GM18951 (cell line): Measurements from ENCODE around the gene TIE1.

Experiments used
- POLR2A ChIP-seq: IDR thresholded peaks from 4 replicates; pipeline ENCODE4 v1.6.1; 2011; ENCODE audit warnings: mild to moderate bottlenecking; ENCODE audit not compliant: insufficient read length, insufficient read depth; ENCODE audit errors: extremely low read depth
- in situ Hi-C: fragments of 300-500 bp; cut with MboI; formaldehyde crosslinking; loops from one replicate; pipeline ENCODE4 v1.12.0; 2022; ENCODE audit warnings: low sequenced_read_pairs, mixed read lengths, inconsistent platforms; ENCODE audit not compliant: unreplicated experiment

Gene TIE1

DNA sequence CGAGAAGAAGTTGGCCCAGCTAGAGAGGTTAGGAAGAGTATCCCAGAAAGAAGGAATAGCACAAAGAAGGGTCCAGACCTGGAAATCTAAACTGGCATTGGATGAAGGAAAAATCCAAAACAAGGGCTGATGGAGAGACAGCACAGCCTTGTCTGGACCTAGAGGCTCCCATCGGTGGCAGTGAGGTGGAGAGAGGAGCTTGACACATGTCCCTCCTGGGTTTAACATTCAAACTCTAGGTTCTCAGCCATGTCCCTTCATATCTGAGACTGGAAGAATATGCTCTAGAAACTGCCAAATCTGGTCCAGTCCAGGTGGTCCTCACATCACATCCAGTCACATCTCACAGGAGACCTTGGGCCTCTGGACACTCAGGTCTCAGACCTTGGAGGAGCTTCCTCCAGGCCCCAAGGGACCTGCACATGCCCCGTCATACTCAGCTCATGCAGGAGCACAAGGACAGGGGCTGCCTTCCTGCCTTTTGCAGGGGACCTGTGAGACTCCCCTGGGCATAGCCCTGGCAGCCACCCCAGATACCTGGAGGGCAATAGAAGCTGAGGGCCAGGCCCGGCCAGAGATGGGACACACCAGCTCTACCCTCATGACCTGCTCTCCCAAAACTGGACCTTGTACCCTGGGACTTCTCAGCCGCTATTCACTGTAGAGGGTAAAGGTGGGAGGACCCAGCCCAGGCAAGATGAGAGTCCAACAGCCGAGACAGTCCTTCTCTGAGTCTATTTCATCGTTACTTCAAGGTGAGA is 23.5 kb upstream of the TIE1 start:
- TF ChIP-seq POLR2A: no peak
- in situ Hi-C loops: no loop called here

DNA sequence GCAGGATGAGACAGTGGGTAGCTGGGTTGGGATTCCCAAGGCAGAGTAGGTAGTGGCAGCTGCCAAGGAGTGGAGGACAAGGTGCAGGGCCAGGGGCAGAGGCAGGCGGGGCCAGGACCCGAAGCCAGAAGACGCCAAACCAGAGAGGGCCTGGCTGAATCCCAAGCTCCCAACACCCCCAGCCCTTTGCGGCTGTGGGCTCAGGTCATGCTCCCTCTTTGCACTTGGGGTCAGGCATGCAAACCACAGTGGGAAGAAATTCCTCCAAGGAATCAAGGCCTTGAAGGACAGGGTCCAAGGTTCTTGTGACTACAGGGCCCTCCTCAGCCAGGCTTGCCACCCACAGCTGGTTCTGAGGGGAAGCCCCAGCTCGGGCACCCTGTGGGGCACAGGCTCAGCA is 21.6 kb upstream of the TIE1 start:
- no peak for TF ChIP-seq POLR2A
- in situ Hi-C loops: no loop called here

DNA sequence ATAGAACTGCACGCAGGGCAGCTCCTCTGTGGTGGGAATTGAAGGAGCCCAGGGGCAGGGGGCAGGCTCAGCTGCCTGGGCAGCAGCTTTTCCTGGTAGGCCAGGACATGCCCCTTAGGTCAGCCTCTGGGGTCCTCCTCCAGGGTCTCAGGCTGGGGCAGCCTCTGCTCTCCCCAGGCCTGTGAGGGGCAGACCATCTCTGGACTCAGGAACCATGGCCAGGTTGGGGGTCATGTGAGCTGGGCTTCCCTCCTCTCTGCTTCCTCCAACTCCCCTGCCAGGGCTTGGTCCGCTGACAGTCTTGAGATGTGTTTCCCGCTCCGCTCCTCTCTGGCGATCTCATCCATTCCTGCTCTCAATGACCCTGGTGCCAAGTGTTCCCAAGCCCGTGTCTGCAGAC is 21.1 kb upstream of the TIE1 start:
- no peak for TF ChIP-seq POLR2A
- in situ Hi-C loops: no loop called here

DNA sequence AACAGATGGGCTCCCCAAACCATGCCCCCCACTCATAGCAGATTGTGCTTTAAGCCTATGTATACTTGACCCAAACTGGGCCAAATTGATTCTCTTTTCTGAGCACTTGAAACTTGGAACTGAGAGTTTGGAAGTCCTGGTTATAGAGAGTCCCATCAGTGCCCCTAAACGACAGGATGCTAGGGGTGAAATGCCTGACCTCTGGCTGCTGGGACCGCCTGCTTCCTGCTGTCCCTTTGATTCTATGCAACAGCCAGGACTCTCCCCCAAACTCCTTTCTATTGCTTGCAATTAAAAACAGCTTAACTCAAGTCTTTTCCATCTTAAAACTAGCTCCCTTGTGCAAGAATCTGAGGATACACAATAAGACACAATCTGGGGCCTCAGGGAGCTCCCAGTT is 20.1 kb upstream of the TIE1 start:
- no peak for TF ChIP-seq POLR2A
- in situ Hi-C loops: no loop called here

DNA sequence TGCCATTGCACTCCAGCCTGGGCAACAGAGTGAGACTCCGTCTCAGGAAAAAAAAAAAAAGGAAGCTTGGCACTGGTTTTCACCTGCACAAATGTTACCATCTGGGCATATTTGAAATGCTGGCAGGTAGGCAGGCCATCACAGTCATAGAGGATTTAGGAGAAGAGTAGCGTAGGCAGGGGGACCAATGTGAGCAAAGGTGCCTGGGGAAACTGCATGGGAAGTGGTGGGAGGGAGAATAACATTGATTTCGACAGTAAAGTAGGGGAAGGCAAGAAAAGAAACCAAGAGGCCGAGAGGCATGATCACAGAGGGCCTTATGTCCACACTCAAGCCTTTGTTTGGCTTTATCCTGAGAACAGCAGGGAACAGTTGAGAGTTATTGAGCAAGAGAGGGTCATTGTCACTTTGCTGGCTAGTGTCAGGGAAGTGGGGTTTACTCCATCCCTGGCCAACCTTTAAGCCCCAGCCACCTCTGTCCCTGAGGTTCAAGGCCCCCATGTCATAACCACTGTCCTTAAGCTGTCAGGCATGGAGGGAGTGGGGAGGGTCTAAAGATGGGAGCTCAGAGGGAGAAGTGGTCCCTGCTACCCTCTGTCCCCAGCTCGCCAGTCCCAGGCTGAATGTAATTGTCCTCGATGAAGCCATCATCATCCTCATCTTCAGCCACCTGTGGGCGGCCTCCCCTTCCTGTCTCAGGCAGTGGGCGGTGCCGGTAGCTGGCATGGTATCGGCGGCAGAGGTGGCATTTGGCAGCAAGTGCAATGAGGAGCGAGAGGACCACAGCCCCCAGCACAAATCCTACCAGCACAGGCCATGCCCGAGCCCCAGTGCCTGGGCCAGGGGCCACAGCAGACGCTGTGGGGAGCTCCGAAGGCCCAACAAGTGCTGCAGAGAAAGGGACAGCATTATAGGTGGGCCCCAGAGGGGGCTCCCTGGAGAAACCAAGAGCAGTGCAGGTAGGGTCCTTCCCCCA is 18.3 kb upstream of the TIE1 start:
- in situ Hi-C loops: no loop called here
- TF ChIP-seq POLR2A: no peak

DNA sequence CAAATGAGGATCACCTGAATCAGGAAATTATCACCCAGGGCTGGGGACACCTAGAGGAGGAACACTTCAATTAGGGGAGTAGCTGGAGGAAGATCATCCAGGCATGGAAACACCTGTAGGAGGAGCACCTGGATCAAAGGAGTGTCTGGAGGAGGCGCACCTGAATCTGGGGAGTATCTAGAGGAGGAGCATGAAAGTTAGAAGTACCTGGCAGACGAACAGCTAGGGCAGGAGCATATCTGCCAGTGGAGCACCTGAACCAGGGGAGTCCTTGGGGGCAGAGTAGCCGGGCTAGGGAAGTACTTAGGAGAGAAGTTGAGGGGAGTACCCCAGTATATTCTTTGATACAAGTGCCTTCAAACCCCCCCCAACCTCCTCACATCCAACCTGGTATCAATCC is 16.7 kb upstream of the TIE1 start:
- in situ Hi-C loops: no loop called here
- TF ChIP-seq POLR2A: no peak

DNA sequence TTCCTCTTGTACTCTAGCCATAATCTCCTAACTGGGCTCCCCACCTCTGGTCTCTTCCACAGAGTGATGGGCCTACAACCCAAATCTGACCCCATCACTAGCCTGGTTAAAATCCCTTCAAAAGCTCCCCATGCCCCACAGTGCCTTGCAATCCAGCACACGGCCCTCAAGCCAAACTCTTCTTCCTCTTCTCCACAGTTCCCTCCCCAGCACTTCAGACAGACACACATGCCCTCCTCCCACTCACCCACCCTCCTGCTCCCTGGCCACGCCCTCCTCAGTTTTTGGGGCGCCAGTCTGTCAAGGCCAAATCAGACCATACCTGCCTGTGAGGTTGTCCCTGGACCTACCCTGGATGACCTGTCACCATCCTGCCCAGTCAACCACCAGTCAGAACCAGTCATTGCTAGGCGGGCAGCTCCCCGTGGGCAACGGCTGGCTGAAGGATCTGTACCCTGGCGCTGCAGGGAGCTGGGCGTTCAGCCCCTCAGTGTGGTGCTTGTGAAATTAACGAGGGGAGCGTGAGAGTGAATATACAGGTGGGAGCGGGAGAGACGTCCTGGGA is 16.2 kb upstream of the TIE1 start:
- TF ChIP-seq POLR2A: no peak
- in situ Hi-C loops: no loop called here

DNA sequence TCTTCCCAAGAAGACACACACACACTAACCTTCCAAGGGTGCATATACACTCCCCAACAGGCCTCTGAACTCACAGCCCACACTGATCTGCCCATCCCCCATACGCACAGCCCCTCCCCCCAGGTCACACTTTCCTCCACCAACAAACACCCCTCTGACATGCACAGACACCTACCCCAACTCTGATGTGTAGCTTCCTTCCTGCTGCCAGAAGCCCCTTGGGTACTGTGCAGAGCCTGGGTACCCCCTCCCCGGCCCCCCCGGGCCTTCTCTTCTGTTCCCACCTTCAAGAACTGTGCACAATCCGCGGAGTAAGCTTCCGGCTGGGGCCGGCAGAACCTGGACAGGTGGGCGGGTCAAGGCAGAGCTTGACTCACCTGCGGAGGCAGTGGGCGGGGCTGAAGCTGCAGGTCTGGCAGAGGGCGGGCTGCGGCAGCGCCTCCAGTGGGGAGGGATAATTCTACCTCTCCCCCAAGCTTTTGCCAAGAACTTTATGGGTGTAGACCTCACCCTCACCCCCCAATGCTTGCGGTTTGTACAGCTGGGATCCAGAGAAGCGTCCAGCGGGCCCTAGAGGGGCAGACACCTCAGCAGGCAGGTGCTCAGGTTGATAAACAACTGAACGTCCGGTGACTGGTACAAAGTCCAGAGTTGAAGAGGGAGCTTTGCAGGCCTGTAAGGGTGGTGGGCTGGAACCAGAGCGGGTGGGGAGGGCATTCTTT is 15.4 kb upstream of the TIE1 start, which contains the start of gene C1orf210:
Gene C1orf210 (minus strand): TSS at position 313 of the 722 bp plus-strand sequence. CDS start 2,311 bp downstream, outside the sequence.
- no peak for TF ChIP-seq POLR2A
- in situ Hi-C loops: no loop called here

DNA sequence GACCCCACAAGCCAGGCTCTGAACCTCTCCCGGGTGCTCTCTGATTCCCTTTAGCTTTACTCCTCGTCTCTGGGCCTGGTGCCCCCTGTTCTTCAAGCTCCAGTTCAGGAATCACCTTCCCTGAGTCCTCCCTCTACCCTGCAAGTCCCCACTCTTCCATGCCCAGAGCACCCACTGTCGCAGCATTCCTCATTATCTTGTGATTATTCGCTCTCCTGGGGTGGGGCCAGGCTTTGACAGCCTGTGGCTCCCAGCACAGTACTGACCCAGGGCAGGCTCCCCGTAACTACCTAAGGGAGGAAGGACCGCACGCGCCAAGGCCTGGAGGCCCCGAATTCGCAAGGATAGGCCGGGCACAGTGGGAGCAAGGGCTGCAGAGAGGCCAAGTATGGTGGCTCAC is 14.7 kb upstream of the TIE1 start:
- in situ Hi-C loops: no loop called here

DNA sequence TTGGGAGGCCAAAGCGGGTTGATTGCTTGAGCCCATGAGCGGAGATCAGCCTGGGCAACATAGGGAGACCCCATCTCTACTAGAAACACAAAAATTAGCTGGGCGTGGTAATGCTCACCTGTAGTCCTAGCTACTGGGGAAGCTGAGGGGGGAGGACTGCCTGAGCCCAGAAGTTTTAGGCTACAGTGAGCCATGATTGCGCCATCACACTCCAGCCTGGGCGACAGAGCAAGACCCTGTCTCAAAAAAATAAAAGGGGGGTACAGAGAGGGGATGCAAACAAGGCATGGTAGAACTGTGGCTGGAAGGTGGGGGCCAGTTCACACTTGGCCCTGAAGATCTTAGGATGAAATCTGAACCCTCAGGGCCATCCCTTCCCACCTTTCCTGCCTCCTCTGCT is 14.2 kb upstream of the TIE1 start:
- in situ Hi-C loops: no loop called here
- no peak for TF ChIP-seq POLR2A

More for the DNA sequence above, 14.7 kb upstream of the TIE1 start:
- no peak for TF ChIP-seq POLR2A

DNA sequence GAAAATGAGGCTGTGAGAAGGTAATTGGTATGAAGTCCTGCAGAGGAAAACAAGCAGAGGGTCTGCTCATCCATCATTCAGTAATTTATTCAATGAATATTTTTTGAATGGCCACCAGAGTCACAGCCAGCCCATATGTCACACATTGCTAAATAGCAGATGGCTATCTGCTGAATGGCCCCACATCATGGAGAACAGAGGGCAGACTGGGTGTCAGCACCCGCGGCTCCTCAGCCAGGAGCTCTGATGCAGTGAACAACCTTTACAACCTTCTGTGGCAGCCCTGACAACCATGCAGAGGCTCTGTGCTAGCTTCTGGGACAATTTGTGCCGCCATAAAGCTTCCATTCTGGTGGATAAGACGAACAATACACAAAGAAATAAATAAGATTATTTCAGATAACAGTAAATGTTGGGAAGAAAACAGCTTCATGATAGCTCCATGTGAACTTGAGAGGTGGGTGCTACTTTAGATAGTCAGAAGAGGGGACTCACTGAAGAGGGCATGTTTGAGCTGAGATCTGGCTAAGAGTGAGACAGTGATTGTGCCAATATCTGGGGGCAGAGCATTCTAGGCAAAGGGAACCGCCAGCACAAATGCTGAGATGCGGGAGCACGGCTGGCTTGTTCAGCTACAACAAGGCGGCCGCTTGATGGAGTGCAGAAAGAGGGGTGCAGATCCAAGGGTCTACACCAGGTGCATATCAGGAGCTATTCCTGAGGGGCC is 12.6 kb upstream of the TIE1 start:
- TF ChIP-seq POLR2A: no peak
- in situ Hi-C loops: no loop called here
